ENCODE measurements around the gene EML4. TPM values are rescaled to one million over a fixed set of nuclear protein-coding genes. Genes with fewer than 3 reads are reported as not detected.
A peak's percentile ranks its signal among the peaks of the same experiment; 100 is the strongest.

The EML4 gene
- total RNA-seq, 1 experiment from 2014 or later = 31.2 TPM

DNA sequence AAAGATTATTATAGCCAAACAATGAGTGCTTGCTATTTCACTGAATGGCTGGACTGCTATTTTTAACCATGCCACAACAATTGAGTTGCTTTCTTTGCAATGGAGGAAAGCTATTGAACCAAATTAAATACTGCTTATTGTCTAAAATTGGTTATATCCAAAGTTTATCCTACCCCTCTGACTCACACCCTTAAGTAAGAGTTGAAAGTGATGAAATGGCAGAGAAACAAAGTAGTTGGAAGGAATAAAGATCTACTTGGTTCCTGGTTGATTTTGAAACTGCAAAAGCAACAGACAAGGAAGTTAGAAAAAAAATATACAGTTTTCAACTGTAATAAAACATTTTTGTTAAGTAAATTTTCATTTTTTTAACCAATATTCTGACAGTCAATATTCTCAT is 47.5 kb downstream of the EML4 start:
- intact Hi-C loops (cut with micrococcal nuclease) = no loop called here
- H3K36me3 Mint-ChIP-seq (ENCODE audit: insufficient read depth, unreplicated experiment) = no peaks in the 10 kb centered on the region
- BruUV-seq (replicated peaks) = no TSS peak
- DNase-seq (ENCODE audit: unreplicated experiment) = peak; percentile 59
- TF ChIP-seq CTCF (IDR thresholded peaks at IDR 0.05; ENCODE audit: unreplicated experiment) = no peak
- CTCF ChIA-PET = interaction anchor here (0.6 to 1.4 kb wide), 3 partner anchors 23 to 666 kb away, joined by 3 to 5 read pairs (median 3); no protein-coding TSS in a partner anchor
- no peaks in the 10 kb centered on the region for H3K9me3 Mint-ChIP-seq (ENCODE audit: unreplicated experiment)
- POLR2A ChIA-PET = interaction anchor here (0.6 to 1.2 kb wide), 3 partner anchors 11 to 193 kb away, joined by 3 read pairs; no protein-coding TSS in a partner anchor
- H3K27ac Mint-ChIP-seq (ENCODE audit: low read depth, unreplicated experiment) = peak overlapping the region; percentile 42
- H3K27me3 Mint-ChIP-seq (ENCODE audit: insufficient read depth, unreplicated experiment) = no peaks in the 10 kb centered on the region
- no peaks in the 10 kb centered on the region for H3K4me1 Mint-ChIP-seq (ENCODE audit: insufficient read depth, unreplicated experiment)
- no peak overlapping the region for H3K4me3 Mint-ChIP-seq (ENCODE audit: unreplicated experiment)

DNA sequence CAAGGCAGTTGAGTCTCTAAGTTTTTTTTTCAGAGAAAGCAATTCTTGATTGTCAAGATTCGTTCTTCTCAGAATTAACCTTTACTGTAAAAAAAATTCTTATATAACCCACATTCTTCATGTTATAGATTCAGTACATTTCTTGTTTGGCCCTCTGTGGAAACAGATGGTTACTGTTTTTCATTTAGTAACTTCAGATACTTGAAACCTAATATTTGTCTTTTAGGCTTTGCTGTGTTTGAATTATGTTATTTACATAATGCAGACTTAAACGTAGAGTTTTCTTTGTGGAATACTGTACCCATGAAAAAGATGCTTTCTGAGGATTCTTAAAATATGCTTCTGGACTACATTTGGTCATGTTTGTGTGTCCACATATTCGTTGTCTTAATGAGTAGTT is 48.2 kb downstream of the EML4 start:
- Mint-ChIP-seq H3K9me3 (ENCODE audit: unreplicated experiment) (no peaks in the 10 kb centered on the region), H3K4me1 (ENCODE audit: insufficient read depth, unreplicated experiment) (no peaks in the 10 kb centered on the region), H3K27ac (ENCODE audit: low read depth, unreplicated experiment) (peak overlapping the region; percentile 42), H3K27me3 (ENCODE audit: insufficient read depth, unreplicated experiment) (no peaks in the 10 kb centered on the region), H3K4me3 (ENCODE audit: unreplicated experiment) (no peak overlapping the region), H3K36me3 (ENCODE audit: insufficient read depth, unreplicated experiment) (no peaks in the 10 kb centered on the region)
- DNase-seq (ENCODE audit: unreplicated experiment) = no peak
- no peak for TF ChIP-seq CTCF (IDR thresholded peaks at IDR 0.05; ENCODE audit: unreplicated experiment)
- no TSS peak for BruUV-seq (replicated peaks)
- ChIA-PET CTCF (interaction anchor here (0.6 kb wide), 1 partner anchor 665 kb away, joined by 3 read pairs; no protein-coding TSS in a partner anchor), POLR2A (interaction anchor here (1.2 kb wide), 1 partner anchor 11 kb away, joined by 3 read pairs; no protein-coding TSS in a partner anchor)
- intact Hi-C loops (cut with micrococcal nuclease) = no loop called here

GRCh38 chr2:42217914-42218313 is 48.8 kb downstream of the EML4 start:
- no peak for TF ChIP-seq CTCF (IDR thresholded peaks at IDR 0.05; ENCODE audit: unreplicated experiment)
- intact Hi-C loops (cut with micrococcal nuclease) = no loop called here
- BruUV-seq (replicated peaks) = no TSS peak
- ChIA-PET POLR2A (no interaction called here), CTCF (no interaction called here)
- H3K27ac Mint-ChIP-seq (ENCODE audit: low read depth, unreplicated experiment) = no peak overlapping the region
- H3K4me3 Mint-ChIP-seq (ENCODE audit: unreplicated experiment) = no peak overlapping the region
- H3K27me3 Mint-ChIP-seq (ENCODE audit: insufficient read depth, unreplicated experiment) = no peaks in the 10 kb centered on the region
- no peak for DNase-seq (ENCODE audit: unreplicated experiment)
- H3K4me1 Mint-ChIP-seq (ENCODE audit: insufficient read depth, unreplicated experiment) = no peaks in the 10 kb centered on the region
- no peaks in the 10 kb centered on the region for H3K36me3 Mint-ChIP-seq (ENCODE audit: insufficient read depth, unreplicated experiment)
- H3K9me3 Mint-ChIP-seq (ENCODE audit: unreplicated experiment) = no peaks in the 10 kb centered on the region

DNA sequence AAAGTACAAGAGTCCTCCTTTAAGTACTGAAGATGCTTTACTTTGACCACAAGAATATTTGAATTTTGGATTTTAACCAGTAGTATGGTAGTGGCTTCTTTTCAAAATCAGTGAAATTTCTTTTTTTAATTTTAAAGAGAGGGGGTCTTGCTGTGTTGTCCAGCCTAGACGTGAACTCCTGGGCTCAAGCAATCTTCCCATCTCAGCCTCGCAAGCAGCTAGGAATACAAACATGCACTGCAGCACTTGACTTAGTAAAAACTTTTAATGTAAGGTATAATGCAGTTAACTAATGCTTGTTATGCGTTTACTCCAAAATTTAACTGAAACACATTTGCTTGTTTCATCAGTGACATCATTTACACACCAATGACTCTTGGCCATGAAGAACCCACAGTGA is 49.6 kb downstream of the EML4 start:
- ChIA-PET POLR2A (no interaction called here), CTCF (no interaction called here)
- intact Hi-C loops (cut with micrococcal nuclease) = no loop called here
- peaks cover 2% of the 10 kb centered on the region for H3K4me1 Mint-ChIP-seq (ENCODE audit: insufficient read depth, unreplicated experiment)
- no peaks in the 10 kb centered on the region for H3K36me3 Mint-ChIP-seq (ENCODE audit: insufficient read depth, unreplicated experiment)
- H3K9me3 Mint-ChIP-seq (ENCODE audit: unreplicated experiment) = no peaks in the 10 kb centered on the region
- no TSS peak for BruUV-seq (replicated peaks)
- no peak for TF ChIP-seq CTCF (IDR thresholded peaks at IDR 0.05; ENCODE audit: unreplicated experiment)
- no peak for DNase-seq (ENCODE audit: unreplicated experiment)
- H3K4me3 Mint-ChIP-seq (ENCODE audit: unreplicated experiment) = no peak overlapping the region
- no peaks in the 10 kb centered on the region for H3K27me3 Mint-ChIP-seq (ENCODE audit: insufficient read depth, unreplicated experiment)
- H3K27ac Mint-ChIP-seq (ENCODE audit: low read depth, unreplicated experiment) = no peak overlapping the region

Data from MCF 10A (cell line).